SU-DHL-6 (cell line): ENCODE results near the gene TCEAL8.

ENCODE experiments used
- EZH2phosphoT487 ChIP-seq: fragments of 200-600 bp; sonication (generic), shearing (Covaris generic); conservative IDR thresholded peaks from 2 replicates; pipeline ENCODE4 v1.6.1; 2018; ENCODE audit warnings: mild to moderate bottlenecking, antibody characterized with exemption, low read length, moderate library complexity, mixed read lengths
- TF ChIP-seq, protein P1 (sequence below): fragments of 200-600 bp; sonication (generic); IDR thresholded peaks from one replicate; pipeline ENCODE4 v1.5.1; 2017; ENCODE audit warnings: antibody characterized with exemption, mild to moderate bottlenecking, low read length, moderate library complexity; ENCODE audit not compliant: insufficient read depth, poor library complexity, severe bottlenecking

DNA sequence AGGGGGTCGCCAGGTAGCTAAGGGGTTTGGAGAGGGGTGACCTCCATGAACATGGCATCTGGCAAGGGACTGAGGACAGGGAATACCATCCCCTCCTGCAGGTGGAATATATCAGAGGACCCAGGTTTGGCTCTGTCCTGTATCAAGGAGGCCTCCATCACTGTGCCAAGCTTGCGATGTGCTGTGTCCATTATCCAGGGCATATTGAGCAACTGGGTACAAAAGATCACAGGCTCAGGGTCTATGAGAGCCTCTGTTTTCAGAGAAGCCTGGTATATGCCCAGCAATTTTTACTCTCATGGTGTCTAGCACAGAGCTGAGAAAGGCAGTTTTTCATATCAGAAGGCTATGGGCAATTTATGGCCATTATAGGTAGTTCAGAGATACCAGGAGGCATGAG is 38.2 kb upstream of the TCEAL8 start:
- TF ChIP-seq, protein P1, sequence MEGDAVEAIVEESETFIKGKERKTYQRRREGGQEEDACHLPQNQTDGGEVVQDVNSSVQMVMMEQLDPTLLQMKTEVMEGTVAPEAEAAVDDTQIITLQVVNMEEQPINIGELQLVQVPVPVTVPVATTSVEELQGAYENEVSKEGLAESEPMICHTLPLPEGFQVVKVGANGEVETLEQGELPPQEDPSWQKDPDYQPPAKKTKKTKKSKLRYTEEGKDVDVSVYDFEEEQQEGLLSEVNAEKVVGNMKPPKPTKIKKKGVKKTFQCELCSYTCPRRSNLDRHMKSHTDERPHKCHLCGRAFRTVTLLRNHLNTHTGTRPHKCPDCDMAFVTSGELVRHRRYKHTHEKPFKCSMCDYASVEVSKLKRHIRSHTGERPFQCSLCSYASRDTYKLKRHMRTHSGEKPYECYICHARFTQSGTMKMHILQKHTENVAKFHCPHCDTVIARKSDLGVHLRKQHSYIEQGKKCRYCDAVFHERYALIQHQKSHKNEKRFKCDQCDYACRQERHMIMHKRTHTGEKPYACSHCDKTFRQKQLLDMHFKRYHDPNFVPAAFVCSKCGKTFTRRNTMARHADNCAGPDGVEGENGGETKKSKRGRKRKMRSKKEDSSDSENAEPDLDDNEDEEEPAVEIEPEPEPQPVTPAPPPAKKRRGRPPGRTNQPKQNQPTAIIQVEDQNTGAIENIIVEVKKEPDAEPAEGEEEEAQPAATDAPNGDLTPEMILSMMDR = no peak
- TF ChIP-seq EZH2phosphoT487 = no peak
